ENCODE results near the gene SRGAP1. TPM values are rescaled to one million over a fixed set of nuclear protein-coding genes. Genes with fewer than 3 reads are reported as not detected.

SRGAP1 gene
- total and polyA plus RNA-seq, 2 of the 13 experiments (the other 11 are each of a cell fraction or from before 2014, with no cell fraction given), result 1.6 to 3.4 TPM

DNA sequence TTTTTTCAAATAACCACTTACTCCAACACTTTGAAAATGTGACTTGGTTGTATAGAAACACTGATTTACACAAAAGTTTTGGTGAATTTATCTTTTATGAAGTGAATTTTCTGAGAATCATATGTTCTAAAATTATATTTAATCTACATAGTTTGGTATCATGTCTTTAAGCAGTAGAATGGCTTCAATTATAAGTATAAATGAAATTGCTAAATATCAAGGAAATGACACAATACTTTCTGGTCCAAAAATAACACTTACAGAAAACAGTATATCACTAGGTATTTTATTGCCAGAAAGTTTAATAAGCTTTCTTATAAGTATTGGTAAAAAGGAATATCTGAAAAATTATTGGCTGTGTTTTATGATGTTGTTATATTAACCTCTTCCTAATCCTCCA lies 90.9 kb downstream of the SRGAP1 start:
- CTCF ChIA-PET (ENCODE audit: low intra/inter-chr PET ratio, low total read pairs), result no interaction called here

More for the DNA sequence above, 90.9 kb downstream of the SRGAP1 start:
- Histone ChIP-seq H3K27me3 (ENCODE audit: control insufficient read depth in 1 of 2, insufficient read depth in 2 of 2, low read length in 2 of 2) (no peaks in the 10 kb centered on the region), H3K36me3 (replicated peaks in 1 of 2; ENCODE audit: control insufficient read depth in 1 of 2, insufficient read depth in 2 of 2, low read length in 2 of 2) (peaks cover 0 to 1% of the 10 kb centered on the region in 2 experiments; a peak in 2 of 5 replicates), H4K20me1 (ENCODE audit: insufficient read depth, low read length) (no peaks in the 10 kb centered on the region), H3K4me2 (ENCODE audit: low read depth, low read length) (no peak overlapping the region), H2AFZ (ENCODE audit: low read length) (no peak overlapping the region), H3K9me3 (ENCODE audit: low read length) (no peaks in the 10 kb centered on the region), H3K9ac (ENCODE audit: insufficient read depth, low read depth, low read length) (no peak overlapping the region), H3K4me3 (replicated peaks in 1 of 3; ENCODE audit: insufficient read depth in 1 of 3, low read depth in 2 of 3, low read length in 3 of 3) (no peak overlapping the region), H3K4me1 (ENCODE audit: insufficient read depth, low read length) (peaks cover 17% of the 10 kb centered on the region), H3K27ac (ENCODE audit: extremely low read length, insufficient read depth, low read length) (no peak overlapping the region), H3K79me2 (ENCODE audit: insufficient read depth, low read length) (no peaks in the 10 kb centered on the region)
- in situ Hi-C loops (cut with HindIII; ENCODE audit: extremely low pct_ligation_motif_present, low pct_unique_long_range_greater_than_20kb), result no loop called here
- DNase-seq (ENCODE audit: low spot score), result no peak
- TF ChIP-seq GMEB1 (CRISPR knock-in tag; IDR thresholded peaks at IDR 0.05; ENCODE audit: borderline replicate concordance), result no peak
- no peak for TF ChIP-seq RARA (CRISPR knock-in tag; IDR thresholded peaks at IDR 0.05)
- TF ChIP-seq, protein P1, sequence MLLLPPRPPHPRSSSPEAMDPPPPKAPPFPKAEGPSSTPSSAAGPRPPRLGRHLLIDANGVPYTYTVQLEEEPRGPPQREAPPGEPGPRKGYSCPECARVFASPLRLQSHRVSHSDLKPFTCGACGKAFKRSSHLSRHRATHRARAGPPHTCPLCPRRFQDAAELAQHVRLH (CRISPR knock-in tag; IDR thresholded peaks at IDR 0.05; ENCODE audit: borderline replicate concordance, low read depth), result no peak
- TF ChIP-seq ZKSCAN8 (CRISPR knock-in tag; IDR thresholded peaks at IDR 0.05; ENCODE audit: borderline replicate concordance), result no peak
- TF ChIP-seq ZBTB43 (CRISPR knock-in tag; conservative IDR thresholded peaks at IDR 0.05), result no peak
- TF ChIP-seq SALL2 (CRISPR knock-in tag; IDR thresholded peaks at IDR 0.05), result no peak
- TF ChIP-seq, protein P2, sequence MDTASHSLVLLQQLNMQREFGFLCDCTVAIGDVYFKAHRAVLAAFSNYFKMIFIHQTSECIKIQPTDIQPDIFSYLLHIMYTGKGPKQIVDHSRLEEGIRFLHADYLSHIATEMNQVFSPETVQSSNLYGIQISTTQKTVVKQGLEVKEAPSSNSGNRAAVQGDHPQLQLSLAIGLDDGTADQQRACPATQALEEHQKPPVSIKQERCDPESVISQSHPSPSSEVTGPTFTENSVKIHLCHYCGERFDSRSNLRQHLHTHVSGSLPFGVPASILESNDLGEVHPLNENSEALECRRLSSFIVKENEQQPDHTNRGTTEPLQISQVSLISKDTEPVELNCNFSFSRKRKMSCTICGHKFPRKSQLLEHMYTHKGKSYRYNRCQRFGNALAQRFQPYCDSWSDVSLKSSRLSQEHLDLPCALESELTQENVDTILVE (CRISPR knock-in tag; IDR thresholded peaks at IDR 0.05), result no peak
- ATAC-seq, result no peak
- no TSS peak for BruUV-seq (replicated peaks)
- no peak for FAIRE-seq
- POLR2A ChIA-PET, result no interaction called here
- intact Hi-C loops (cut with micrococcal nuclease; ENCODE audit: unreplicated experiment), result no loop called here
